Lung microvascular endothelial cell (primary cell): Measurements from ENCODE around the gene ZNF273. TPM values are rescaled to one million over a fixed set of nuclear protein-coding genes. Genes with fewer than 3 reads are reported as not detected.
A peak's percentile ranks its signal among the peaks of the same experiment; 100 is the strongest.
"Not testable (repeated sequence)": the region's sequence is repeated elsewhere in the genome, so short reads cannot be mapped to it uniquely, and the experiment has no call there.

Source experiments
- DNase-seq, 2 donors: peaks; one replicate each; pipeline versions ENCODE4 v3.0.0 to v3.0.0-alpha.2; 2010; ENCODE audit warnings: low read depth in 2 of 2
- total RNA-seq: library from RNA; depleted of rRNA; stranded (reverse); fragments of >200 nt; gene quantifications from 2 replicates; pipeline ENCODE4 v1.2.1, GENCODE V29; 2014

ZNF273 gene
- 4.1 and 13.7 TPM in 2 replicates for total RNA-seq

DNA sequence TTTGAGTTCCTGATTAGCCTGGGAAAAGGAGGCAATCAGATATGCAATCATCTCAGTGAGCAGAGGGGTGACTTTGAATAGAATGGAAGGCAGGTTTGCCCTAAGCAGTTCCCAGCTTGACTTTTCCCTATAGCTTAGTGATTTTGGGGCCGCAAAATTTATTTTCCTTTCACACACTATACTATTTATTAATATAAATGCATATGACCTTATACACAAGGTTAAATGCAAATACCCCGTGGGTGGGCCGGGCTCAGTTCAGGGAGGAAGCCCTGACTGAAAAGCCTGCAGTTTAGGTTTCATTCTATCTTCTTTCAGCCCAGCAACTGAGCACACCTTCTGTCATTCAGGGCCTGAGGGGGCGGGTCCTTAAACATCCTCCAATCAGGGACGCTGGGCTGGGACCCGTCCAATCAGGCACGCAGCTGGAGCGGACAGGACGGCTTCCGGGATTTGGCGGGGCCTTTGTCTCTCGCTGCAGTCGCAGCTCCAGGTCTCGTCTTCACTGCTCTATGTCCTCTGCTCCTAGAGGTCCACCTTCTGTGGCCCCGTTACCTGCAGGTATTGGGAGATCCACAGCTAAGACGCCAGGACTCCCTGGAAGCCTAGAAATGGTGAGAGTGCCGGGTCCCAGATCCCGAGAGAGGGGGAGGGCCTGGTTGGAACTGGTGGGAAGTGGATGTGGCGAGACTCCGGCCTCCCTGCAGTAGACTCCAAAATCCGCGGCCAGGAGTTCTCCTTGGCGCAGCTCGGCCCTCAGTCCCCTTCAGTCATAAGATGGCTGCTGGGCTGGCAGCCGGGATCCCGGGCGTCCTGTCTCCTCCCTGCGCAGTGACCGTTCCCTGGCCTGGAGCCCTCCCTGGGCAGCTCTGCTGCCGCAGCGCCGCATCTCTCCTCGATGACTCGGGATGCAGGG lies at the start of gene ZNF273:
Gene ZNF273, plus strand, starts transcription at position 468 of the 916 bp plus-strand sequence. Its CDS starts 45 bp downstream, at position 513.
- peak; percentile 89 to 92 for DNase-seq

DNA sequence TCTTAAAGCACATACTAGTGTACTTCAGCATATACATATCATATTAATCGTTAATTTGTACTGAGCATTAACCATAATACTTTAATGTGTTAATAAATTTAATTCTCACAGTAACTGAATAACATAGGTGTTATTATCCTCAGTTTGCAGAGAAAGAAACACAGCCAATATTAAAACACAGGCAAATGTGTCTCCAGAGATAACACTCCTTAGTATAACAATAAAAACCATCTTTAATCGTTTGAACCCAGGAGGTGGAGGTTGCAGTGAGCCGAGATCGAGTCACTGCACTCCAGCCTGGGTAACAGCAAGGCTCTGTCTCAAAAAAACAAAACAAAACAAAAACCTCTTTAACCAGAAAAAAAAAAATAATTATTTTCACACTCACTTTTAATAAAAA lies 49.4 kb upstream of the ZNF273 start:
- DNase-seq: no peak

DNA sequence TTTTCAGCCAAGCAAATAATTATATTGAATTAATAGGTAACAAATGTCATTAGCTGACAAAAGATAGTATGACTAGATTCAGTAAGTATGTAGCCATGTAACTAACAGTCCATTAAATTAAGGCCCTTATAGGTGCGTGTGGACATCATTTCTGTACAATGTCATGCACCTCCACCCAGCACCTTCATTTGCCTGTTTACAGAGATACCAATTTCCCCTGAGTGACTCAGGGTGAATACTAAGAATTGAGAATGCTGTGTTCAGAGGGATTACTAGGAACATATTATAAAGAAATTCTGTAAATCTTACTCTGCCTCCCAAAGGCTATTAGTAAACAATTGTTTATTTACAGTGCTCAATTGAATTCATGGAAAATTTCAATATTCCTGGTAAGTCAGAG lies 48.1 kb upstream of the ZNF273 start:
- DNase-seq: no peak

DNA sequence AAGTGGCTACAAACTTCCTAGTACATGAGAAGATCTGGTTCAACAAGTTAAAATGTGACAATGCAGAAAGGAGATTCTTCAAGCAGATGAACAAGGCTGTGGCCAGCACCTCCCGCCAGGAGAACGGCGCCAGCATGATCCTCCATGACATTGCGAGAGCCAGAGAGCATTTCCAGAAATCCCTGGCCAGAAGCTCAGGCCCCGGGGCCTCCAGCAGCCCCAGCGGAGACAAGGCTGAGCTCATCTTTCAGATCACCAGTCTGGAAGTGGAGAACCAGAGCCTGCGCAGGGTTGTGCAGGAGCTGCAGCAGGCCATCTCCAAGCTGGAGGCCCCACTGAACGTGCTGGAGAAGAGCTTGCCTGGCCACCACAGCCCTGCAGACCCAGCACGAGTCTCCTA lies 40.1 kb upstream of the ZNF273 start:
- no peak for DNase-seq

DNA sequence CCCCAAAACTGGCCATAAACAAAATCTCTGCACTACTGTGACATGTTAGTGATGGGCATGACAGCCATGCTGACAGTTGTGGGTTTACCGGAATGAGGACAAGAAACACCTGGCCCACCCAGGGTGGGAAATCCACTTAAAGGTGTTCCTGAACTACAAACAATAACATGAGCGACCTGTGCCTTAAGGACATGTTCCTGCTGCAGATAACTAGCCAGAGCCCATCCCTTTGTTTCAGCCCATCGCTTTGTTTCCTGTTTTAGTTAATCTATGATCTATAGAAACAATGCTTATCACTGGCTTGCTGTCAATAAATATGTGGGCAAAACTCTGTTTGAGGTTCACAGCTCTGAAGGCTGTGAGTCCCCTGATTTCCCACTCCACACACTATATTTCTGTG lies 39.5 kb upstream of the ZNF273 start:
- not testable (repeated sequence) for DNase-seq

DNA sequence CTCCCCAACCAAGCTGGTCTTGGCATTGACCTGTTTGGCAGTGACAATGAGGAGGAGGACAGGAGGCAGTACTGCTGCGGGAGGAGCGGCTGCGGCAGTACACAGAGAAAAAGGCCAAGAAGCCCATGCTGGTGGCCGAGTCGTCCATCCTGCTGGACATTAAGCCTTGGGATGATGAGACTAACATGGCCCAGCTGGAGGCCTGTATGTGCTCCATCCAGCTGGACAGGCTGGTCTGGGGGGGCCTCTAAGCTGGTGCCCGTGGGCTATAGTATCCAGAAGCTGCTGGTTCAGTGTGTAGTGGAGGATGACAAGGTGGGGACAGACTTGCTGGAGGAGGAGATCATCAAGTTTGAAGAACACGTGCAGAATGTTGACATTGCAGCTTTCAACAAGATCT lies 39.1 kb upstream of the ZNF273 start:
- no peak for DNase-seq

DNA sequence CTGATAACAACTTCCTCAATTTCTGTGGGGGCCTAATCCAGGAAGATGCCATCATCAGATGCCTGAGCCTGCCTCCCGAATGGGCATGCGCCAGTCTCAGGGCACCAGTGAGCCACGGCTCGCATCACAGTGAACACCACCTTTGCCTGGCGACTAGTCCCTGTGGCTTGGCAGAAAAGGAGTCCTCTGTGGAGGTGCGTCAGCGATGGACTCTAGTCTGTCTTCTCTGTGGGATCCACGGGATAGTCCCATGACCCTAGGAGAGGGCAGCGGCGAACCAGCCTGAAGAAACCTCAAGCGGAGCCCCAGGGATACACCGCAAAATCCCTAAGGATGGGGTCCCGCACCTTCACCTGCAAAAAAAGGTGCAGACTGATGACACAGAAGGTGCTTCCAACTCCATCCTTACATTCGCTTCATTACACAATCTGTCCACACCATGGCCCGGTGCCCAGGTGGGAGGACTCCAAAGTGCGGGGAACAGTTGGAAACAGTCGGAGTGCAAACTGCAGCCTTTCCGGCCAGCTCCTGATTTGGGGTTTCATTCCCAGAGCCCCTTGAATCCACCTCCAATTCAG lies 35.1 kb upstream of the ZNF273 start:
- no peak for DNase-seq

DNA sequence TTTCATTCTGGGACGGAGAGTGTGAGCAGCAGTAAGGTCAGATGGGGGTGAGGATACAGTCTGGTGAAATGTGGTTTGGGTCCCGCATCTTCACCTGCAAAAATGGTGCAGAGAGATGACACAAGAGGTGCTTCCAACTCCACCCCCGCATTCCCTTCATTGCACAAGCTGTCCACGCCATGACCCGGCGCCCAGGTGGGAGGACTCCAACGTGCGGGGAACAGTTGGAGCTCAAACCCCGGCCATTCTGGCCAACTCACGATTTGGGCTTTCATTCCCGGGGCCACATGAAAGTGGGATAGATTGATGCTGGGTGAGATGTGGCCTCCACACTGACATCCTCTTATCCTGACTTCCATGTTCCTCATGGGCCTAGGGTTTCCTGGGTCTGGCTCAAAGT lies 34.6 kb upstream of the ZNF273 start:
- DNase-seq: no peak

DNA sequence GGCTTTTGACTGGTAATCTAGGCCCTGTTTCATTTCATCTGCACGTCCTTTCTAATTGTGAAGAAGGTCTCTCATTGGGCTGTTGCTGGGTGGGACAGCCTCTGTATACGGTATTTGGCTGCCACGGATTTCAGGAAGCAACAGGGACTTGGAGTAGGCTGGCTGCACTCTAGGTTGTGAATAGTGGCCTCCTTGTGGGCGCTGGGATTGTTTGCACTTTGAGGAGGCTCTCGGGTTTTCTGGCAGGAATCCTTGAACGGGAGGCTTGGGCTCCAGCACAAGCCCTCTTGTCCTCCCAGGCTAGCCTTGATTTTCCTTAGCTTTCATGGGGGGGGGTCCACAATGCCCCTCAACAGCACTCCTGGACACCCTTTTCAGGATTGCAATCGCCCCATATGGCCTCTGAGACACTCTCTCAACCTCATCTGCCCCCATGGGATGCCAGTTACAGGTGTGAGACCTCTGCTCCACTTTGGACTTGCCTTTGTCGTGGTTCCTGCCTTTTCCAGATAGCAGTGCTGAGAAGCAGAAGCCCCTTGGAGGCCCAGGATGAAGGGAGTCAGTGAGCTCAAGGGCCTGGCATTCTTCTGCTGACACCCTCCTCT lies 33.9 kb upstream of the ZNF273 start:
- DNase-seq: no peak

DNA sequence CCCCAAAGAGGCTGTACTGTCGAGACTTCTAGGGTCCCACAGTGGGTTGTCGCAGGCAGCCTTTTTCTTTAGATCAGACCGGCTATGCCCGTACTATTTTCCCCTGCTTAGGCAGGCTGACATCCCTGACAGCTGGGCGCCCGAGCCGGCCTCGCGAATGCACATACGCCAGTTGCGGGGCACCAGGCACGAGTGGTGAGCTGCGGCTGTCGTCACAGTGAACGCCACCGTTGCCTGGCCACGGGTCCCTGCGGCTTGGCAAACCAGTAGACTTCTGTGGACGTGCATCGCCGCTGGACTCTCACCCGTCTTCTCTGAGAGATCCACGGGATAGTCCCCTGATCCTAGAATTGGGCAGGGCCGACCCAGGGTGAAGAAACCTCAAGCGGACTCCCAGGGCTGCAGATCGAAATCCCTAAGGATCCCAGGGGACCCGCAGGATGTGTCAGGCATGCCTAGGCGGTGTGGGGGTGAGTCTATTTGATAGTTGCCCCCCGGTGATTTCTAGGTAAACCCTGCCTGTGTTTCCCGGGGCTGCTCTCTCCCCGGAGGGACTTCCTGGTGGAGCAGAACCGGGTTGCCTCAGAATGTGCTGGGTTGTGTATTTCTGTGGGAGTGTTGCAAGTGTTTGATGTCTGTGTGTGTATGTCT lies 33.0 kb upstream of the ZNF273 start:
- DNase-seq: no peak

DNA sequence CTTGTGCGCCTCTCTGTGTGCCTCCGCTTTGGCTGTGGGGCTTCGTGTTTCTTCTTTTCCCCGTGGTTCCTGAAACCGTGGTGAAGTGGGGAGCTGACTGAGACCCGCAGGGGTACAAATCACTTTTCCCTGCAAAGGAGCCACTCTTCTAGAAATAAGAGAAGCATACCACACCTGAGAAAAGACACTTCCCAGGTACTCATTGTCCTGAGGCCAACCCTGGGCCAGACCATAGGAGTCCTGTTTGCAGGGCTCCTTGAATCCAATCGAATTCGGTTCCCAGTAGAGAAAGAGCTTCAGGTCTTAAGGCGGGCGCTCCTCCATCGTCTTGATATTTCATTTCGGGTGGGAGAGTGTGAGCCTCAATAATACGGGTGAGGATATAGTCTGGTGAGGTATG lies 32.4 kb upstream of the ZNF273 start:
- no peak for DNase-seq

DNA sequence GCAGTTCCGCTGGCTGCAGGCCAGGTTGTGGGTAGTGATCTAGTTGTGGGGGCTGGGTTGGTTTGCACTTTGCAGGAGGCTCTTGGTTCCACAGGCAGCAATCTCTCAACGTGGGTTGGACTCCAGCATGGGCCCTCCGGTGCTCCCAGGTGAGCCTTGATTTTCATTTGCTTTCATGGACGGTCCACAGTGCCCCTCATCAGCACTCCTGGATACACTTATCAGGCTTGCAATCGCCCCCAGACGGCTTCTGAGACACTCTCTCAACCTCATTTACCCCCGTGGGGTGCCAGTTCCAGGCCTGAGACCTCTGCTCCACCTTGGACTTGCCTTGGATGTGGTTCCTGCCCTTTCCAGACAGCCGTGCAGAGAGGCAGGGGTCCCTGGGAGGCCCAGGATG lies 31.3 kb upstream of the ZNF273 start:
- no peak for DNase-seq

DNA sequence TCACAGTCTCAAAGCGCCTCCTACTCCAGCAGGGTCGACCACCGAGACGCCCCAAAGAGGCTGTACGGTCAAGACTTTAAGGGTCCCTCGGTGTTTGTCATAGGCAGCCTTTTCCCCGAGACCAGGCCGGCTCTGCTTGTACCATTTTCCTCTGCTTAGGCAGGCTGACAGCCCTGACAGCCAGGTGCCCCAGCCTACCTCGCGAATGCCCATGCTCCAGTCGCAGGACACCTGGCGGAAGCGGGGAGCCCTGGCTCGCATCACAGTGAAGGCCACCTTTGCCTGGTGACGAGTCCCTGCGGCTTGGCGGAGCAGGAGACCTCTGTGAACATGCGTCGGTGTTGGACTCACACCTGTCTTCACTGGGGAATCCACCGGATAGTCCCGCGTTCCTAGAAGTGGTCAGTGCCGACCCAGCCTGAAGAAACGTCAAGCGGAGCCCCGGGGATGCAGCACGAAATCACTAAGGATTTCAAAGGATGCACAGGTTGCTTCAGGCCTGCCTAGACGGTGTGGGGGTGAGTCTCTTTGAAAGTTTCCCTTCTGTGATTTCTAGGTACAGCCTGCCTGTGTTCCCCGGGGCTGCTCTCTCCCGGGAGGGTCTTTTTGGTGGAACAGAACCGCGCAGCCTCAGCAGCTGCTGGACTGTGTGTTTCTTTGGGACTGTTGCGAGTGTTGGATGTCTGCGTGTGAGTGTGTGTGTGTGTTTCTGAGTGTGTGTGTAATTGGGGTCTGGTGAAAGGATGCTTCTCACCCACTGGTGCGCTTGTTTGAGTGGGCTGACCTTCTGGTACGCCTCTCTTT lies 30.5 kb upstream of the ZNF273 start:
- DNase-seq: no peak

DNA sequence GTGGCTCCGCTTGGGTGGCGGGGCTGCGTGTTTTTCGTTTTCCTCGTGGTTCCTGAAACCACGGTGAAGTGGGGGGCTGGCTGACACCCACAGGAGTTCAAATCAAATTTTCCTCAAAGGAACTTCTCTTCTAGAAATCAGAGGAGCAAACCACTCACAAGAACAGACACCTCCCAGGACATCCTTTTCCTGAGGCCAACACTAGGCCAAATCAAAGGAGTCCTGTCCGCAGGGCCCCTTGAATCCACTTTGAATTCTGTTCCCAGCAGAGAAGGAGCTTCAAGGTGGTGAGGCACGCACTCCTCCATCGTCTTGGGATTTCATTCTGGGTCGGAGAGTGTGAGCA lies 29.9 kb upstream of the ZNF273 start:
- no peak for DNase-seq

DNA sequence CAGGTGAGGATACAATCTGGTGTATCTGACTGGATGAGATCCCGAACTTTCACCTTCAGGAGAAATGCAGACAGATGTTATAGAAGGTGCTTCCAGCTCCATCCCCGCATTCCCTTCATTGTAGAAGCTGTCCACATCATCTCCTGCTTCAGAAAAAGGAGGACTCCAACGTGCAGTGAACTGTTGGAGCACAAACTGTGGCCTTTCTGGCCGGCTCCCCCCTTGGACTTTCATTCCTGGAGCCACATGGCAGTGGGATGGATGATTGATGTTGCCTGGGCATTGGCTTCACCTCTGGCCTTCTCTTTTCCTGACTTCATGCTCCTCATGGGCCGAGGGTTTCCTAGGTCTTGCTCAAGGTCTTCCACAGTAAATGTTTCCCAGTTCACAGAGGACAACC lies 29.6 kb upstream of the ZNF273 start:
- no peak for DNase-seq

DNA sequence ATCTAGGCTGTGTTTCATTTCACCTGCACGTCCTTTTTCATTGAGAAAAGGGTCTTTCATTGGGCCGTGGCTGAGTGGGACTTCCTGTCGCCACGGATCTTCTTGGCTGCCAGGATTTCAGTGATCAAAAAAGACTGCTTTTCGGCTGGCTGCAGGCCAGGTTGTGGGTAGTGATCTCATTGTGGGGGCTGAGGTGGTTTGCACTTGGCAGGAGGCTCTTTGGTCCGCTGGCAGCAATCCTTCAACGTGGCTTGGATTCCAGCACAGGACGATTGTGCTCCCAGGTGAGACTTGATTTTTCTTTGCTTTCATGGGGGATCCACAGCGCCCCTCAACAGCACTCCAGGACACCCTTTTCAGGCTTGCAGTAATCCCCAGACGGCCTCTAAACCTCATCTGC lies 29.0 kb upstream of the ZNF273 start:
- DNase-seq: no peak

DNA sequence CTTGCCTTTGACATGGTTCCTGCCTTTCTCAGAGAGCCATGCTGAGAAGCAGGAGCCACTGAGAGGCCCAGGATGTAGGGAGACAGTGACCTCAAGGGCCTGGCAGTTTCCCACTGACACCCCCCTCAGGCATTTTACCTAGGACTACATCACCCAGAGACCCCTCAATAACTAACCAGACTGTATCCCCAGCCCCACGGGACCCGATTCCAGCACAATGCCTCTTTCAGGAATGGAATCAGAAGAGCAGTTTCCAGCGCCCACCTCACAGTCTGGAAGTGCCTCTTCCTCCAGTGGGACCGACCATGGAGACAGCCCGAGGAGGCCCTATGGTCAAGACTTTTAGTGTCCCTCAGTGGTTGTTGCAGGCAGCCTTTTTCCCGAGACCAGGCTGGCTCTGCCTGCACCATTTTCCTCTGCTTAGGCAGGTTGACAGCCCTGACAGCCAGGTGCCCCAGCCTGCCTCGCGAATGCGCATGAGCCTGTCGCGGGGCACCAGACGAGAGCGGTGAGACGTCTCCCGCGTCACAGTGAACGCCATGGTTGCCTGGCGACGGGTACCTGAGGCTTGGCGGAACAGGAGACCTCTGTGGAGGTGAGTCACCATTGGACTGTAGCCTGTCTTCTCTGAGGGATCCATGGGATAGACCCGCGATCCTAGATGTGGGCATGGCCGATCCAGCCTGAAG lies 28.4 kb upstream of the ZNF273 start:
- DNase-seq: no peak

DNA sequence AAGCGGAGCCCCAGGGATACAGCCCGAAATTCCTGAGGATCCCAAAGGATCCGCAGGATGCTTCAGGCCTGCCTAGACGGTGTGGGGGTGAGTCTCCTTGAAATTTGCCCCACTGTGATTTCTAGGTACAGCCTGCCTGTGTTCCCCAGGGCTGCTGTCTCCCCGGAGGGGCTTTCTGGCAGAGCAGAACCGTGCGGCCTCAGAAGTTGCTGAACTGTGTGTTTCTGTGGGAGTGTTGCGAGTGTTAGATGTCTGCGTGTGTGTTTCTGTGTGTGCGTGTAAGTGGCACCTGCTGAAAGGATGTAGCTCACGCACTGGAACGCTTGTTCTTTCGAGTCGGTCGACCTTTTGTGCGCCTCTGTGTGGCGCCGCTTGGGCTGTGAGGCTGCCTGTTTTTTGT lies 27.8 kb upstream of the ZNF273 start:
- no peak for DNase-seq

DNA sequence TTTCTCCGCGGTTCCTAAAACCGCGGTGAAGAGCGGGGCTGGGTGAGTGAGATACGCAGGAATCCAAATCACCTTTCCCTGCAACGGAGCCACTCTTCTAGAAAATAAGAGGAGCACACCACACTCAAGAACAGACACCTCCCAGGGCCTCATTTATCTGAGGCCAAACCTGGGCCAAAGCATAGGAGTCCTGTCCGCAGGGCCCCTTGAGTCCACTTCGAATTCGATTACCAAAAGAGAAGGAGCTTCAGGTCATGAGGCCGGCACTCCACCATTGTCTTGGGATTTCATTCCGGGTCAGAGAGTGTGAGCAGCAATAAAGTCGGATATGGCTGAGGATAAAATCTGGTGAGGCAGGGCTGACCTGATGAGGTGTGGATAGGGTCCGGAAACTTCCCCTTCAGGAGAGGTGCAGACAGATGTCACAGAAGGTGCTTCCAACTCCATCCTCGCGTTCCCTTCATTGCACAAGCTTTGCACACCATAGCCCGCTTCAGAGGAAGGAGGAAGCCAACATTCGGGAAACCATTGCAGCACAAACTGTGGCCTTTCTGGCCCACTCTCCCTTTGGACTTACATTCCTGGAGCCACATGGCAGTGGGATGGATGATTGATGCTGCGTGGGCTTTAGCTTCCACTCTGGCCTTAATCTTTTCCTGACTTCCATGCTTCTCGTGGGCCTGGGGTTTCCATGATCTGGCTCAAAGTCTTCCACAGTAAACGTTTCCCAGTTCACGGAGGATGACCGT lies 27.2 kb upstream of the ZNF273 start:
- DNase-seq: no peak
